ENCODE measurements around the gene SUSD6.

SUSD6 gene, protein sequence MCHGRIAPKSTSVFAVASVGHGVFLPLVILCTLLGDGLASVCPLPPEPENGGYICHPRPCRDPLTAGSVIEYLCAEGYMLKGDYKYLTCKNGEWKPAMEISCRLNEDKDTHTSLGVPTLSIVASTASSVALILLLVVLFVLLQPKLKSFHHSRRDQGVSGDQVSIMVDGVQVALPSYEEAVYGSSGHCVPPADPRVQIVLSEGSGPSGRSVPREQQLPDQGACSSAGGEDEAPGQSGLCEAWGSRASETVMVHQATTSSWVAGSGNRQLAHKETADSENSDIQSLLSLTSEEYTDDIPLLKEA

GRCh38 chr14:69611172-69612013, at the start of gene SUSD6:
SUSD6 (plus strand) TSS chr14:69611596; CDS start chr14:69658593, 46,997 bp downstream.
- peak; percentile 78 to 87 (median 79) for DNase-seq (ENCODE audit: low read depth in 2 of 3, low spot score in 1 of 3)

DNA sequence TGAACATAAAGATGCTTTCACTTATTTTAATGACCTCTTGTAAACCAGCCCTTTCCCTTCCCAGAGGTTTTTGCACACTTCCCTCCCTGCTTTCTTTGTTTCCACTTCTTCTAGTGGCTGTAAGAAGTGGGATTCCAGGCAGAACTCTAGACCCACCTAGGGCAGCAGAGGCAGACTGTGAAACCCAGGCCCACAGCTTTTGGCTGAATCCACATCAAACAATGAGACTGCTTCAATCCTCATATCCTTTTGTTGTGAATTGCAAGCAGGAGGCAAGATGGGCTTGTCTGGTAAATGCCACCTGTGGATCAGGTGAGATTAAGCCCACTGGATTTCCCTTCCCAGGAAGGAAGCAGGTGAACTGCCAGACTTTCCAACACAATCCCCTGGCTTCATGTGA, 49.5 kb upstream of the SUSD6 start:
- DNase-seq (ENCODE audit: low read depth in 2 of 3, low spot score in 1 of 3), result no peak

DNA sequence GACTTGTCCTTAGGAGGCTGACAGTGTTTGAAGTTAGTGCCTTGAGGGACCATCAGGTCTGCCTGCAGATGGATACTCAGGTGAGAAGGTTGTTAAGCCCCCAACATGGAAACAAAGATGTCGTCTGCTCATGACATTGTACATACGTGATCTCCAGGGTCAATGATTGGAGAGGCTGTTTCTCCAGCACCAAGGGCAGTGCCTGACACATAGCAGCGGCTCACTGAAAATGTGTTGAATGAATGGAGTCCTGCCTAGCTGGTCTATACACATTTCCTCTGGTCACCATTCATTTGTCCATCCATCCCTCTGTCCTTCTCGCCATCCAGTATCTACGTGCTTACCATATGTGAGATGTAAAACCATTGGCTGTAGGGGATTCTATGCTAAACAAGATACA, 43.8 kb upstream of the SUSD6 start:
- no peak for DNase-seq (ENCODE audit: low read depth in 2 of 3, low spot score in 1 of 3)

DNA sequence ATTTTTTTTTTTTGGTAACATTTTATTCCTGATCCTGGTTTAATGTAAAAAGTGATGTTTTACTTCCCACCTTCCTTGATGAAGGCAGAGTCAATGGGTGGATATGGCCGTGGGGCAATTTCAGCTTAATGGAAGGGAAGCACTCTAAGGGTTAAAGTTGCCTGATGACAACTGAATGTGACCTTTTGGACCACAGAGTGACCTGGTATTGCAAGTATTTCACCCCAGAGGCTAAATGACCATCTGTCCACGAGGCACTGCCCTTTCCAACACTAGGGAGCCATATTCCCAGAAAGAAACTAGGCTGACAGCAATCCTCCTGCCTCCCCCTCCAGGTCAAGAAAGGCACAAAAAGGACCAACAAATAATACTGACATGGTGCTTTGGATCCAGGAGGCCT, 41.5 kb upstream of the SUSD6 start:
- DNase-seq (ENCODE audit: low read depth in 2 of 3, low spot score in 1 of 3), result no peak

DNA sequence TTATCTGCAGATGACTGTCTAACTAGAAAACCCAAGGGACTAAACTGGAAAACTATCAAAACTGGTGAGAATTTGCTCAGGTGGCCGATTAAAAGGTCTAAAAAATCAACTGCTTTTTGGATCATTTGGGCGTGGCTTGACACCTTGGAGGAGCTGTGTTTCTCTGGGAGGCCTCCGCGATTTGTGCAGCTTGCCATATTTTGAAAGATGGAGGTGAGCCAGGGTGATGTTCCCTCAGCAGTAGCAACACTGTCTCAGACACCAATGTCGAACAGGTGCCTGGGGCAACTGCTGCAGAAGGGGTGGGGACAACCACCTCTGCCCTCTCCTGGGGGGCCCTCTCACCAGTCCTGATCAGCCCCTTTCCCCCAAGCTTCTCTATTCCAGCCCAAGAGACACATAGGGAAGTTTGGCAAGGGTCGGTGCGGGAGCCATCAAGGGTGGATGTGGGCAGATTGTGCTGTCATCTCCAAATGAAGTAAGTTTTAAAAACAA, 40.5 kb upstream of the SUSD6 start:
- DNase-seq (ENCODE audit: low read depth in 2 of 3, low spot score in 1 of 3), result no peak

GRCh38 chr14:69571449-69572029, 39.9 kb upstream of the SUSD6 start:
- DNase-seq (ENCODE audit: low read depth in 2 of 3, low spot score in 1 of 3), result no peak

- DNase-seq (ENCODE audit: low read depth in 2 of 3, low spot score in 1 of 3), result no peak
These were observed 39.2 kb upstream of the SUSD6 start for GRCh38 chr14:69572030-69572840.

- DNase-seq (ENCODE audit: low read depth in 2 of 3, low spot score in 1 of 3), result no peak
These were observed 38.6 kb upstream of the SUSD6 start for GRCh38 chr14:69572841-69573135.

GRCh38 chr14:69573205-69573830, 38.1 kb upstream of the SUSD6 start:
- DNase-seq (ENCODE audit: low read depth in 2 of 3, low spot score in 1 of 3), result no peak

- DNase-seq (ENCODE audit: low read depth in 2 of 3, low spot score in 1 of 3), result no peak
These were observed 37.5 kb upstream of the SUSD6 start for GRCh38 chr14:69573831-69574262.

DNA sequence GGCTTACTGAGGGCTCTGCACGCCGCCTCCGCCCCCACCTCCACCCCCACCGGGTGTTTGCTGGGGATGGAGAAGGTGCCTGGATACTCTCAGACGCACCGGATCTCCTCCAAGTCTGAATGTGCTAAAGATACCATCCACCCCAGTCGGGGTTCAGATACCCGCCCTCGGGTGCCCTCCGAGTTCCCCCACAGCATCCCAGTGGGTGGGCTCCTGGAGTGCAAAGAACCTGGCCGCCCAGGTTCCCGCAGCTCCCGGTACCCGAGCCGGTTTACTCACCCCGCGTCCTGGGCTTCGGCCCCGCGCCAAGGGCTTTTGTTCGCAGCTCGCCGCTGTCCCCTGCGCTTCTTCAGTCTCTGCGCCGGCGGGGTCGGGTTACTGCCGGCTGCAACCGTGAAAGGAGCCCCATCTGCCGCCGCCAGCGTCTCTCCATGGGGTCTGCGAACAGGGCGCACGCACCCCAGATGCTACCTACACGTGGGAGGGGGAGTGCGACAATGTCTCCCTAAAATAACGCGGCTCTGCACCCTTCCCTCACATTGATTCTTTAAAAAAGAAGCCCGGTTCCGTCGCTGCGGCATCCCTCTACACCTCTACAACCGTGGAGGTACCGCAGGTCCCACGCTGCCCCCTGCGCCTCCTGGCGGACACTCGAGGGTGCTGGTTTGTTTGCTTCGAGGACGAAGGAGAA, 37.0 kb upstream of the SUSD6 start, which contains the start of gene CCDC177:
Gene CCDC177, minus strand, starts transcription at position 609 of the 691 bp plus-strand sequence. CDS start 1,249 bp downstream, outside the sequence.
- peak; percentile 56 to 70 (median 69) for DNase-seq (ENCODE audit: low read depth in 2 of 3, low spot score in 1 of 3)

DNA sequence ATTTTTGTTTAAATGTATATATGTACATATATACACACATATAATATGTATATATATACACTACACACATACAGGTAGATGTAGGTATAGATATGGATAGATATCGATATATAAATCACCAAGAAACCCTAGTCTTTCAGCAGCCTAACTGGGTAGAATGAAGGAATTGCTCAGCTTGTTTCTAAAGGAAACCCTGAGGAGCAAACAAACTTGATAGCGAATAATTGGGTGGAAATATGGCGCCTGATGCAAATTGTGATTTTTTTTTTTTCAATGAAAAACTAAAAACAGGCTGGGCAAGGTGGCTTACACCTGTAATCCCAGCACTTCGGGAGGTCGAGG, 36.5 kb upstream of the SUSD6 start:
- no peak for DNase-seq (ENCODE audit: low read depth in 2 of 3, low spot score in 1 of 3)

DNA sequence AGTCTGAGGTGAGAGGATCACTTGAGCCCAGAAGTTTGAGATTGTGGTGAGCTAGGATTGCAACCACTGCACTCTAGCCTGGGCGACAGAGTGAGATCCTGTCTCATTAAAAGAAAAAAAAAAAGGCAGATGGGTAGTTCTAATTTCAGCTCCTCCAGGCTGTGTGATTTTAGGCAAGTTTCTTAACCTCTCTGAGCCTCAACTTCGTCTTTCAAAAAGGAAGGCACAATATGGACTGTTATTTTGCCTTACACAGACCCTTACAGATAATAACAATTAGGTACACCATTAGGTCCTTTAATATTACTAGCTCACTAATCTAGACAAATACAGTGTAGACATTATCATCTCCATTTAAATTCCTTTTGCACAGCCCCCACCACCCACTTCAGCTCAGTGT, 31.9 kb upstream of the SUSD6 start:
- DNase-seq (ENCODE audit: low read depth in 2 of 3, low spot score in 1 of 3), result no peak

DNA sequence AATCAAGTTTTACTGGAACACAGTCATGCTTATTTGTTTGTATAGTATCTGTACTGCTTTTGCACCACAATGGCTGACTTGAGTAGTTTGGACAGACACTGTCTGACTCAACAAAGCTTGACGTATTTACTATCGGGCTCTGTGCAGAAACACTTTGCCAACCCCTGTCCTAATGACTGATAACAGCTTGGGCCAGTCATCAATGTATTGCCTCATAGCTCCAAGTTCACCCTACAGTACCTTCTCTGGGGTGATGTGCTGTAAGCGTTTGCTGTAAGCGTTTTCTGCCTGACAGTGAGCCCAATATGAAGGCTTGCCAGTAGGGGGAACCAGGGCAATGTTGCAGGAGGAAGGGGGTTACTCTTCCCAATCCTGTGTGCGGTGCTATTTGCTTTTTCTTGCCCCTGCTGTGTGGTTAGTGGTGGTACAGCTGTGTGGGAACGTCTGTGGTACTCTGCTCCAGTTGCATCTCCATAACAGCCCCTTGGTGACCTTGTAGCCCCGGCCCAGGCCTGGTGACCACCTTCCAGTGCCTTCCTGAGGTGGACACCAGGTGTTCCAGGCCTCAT, 31.3 kb upstream of the SUSD6 start:
- DNase-seq (ENCODE audit: low read depth in 2 of 3, low spot score in 1 of 3), result no peak

DNA sequence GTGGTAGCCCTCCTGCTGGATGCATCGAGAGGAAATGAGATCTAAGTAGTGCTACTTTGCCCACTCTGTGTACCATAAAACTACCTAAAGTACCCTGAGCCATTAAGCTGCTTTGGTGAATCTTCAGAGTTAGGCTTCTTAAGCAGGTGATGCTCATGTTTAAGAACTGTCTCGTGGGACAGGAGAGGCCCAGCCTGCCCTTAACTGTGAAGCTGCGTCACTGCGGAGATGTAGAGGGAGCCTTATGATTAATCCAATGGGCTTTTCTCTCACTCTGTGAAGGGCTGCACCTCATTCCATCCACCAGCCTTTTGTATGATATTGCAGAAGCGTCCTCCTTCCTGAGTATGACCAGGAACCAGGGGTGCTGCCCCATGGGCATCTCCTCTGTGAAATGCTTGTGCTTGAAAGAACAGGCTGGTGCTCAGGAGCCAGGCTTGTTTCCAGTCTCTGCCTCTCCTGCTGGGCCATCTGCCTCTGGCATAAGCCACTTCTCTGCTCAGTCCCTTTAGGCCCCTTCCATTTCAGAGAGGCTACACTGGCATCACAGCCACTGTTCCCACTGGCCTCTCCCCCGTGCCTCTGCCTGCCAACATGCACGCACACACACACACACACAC, 30.0 kb upstream of the SUSD6 start:
- DNase-seq (ENCODE audit: low read depth in 2 of 3, low spot score in 1 of 3), result no peak

GRCh38 chr14:69582212-69582611, 29.2 kb upstream of the SUSD6 start:
- no peak for DNase-seq (ENCODE audit: low read depth in 2 of 3, low spot score in 1 of 3)

- DNase-seq (ENCODE audit: low read depth in 2 of 3, low spot score in 1 of 3), result no peak
These were observed 28.6 kb upstream of the SUSD6 start for GRCh38 chr14:69582829-69583228.

DNA sequence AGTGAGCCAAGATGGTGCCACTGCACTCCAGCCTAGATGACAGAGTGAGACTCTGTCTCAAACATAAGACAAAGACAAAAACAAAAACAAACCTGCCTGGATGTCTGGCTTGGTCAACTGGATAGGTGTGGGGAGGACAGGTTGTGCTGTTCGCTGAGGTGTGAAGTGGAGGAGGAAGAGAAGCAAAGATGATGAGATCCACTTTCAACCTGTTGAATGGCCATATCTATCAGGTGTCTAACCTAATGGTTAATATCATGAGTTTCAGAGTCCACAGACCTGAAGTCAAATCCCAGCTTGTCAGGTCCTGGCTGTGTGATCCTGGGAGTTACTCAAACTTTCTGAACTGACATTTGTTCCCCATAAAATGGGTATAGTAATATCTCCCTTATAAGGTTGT, 27.0 kb upstream of the SUSD6 start:
- no peak for DNase-seq (ENCODE audit: low read depth in 2 of 3, low spot score in 1 of 3)

DNA sequence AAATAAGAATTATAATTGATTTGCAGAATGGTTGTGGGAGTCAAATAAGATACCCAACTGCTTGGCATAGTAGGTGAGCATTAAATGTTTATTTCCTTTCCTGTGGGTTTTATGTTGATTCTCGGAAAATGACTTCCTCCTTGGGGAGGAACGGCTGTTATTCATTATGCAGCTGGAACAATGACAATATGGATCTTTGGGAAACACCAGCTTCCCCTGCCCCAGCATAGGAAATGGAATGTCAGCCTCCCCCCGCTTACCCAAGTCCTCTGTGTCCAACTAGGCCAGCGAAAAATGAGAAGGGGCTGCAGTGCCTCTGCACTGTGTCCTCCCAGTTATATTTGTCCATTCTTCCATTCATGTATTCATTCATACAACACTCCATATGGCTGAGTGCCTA, 25.0 kb upstream of the SUSD6 start:
- no peak for DNase-seq (ENCODE audit: low read depth in 2 of 3, low spot score in 1 of 3)
